ENCODE data around the gene RBM38. TPM values are rescaled to one million over a fixed set of nuclear protein-coding genes. Genes with fewer than 3 reads are reported as not detected.

RBM38 gene
- polyA plus RNA-seq, 1 donor = 72.6 TPM

- no peak for DNase-seq
Measured at GRCh38 chr20:57374931-57375651, 16.1 kb upstream of the RBM38 start.

- no peak for DNase-seq
Measured at GRCh38 chr20:57375652-57376230, 15.5 kb upstream of the RBM38 start.

DNA sequence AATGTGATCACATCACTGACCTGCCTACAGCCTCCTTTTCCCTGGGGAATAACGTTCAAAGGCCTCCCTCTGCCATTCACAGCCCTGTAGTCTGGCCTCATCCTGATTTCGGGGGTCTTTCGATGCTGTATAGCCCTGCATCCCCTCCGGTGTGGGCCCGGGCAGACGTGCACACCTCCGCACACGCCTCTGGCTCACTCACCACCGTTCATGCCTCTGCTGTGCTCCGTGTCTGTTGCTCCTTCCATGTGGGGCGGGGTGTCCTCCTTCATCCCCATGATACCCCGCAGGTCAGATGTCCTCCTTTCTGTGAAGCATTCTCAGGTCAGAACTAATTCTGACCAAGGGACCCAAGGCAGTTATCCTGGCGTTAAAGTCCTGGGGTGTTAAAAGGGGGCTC is 13.8 kb upstream of the RBM38 start:
- no peak for DNase-seq

DNA sequence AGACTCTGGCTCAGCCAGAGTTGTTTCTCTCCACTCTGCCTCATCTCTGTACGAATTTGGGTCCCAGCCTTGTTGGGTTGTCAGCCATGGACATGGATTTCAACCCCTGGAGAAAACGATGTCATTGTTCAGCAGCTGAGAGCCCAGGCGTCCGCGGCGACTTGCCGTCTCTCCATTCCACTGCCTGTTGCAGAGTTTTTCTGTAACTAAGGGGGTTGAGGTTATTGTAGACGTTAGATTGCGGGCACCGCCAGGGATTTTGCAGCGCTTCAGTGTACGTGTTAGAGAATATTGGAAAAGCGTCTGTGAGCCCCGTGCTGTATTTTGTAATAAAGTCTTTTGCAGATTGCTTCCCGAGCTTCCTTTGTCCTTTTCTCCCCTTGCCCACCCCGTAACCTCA is 13.1 kb upstream of the RBM38 start:
- no peak for DNase-seq

GRCh38 chr20:57378646-57379262 is 12.4 kb upstream of the RBM38 start:
- no peak for DNase-seq

DNA sequence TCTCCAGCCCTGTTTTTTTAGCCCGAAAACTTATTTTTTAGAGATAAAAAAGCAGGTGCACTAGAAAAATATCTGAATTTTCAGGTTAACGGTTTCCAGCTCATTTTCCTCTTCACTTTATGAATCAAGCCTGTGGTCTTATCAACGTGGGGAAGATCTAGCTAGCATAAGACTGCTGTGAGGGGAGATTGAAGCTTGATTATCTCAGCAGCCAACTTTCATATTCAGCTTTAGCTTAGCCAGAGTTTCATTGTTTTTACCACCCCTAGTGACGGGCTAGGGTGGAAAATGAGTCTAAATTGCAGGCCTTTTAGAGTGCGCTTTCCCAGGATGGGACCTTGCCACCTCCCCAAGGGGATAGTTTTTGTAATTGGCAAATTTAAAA is 11.9 kb upstream of the RBM38 start:
- no peak for DNase-seq

DNA sequence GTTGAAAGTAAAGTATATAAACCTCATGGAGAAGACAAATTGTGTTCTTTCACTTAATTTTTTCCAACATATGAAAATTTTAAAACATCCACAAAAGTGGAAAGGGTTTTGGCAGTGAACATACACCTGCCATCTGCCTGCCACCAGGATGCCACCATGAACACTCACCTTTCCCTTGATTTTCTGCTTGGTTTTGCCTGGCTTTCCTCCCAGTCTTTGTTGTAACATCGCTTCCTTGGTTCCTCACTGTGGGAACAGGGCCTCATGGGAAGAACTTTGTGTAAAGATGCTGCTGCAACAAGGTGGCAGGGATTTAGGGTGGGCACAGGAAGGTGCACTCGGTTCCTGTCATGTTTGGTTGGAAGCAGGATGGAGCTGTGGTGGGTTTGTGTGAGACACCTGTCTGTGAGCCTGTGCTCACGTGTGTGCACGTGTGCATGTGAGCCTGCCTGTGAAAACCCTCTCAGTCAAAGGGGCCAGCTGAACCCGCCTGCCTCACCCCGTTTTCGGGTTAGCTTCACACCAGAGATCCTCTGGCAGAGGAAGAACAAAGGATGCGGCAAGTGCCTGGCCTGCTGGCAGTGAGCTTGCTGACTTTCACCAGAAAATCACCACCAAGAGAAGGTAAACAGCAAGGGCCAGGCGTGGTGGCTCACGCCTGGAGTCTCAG is 11.0 kb upstream of the RBM38 start:
- DNase-seq = no peak

DNA sequence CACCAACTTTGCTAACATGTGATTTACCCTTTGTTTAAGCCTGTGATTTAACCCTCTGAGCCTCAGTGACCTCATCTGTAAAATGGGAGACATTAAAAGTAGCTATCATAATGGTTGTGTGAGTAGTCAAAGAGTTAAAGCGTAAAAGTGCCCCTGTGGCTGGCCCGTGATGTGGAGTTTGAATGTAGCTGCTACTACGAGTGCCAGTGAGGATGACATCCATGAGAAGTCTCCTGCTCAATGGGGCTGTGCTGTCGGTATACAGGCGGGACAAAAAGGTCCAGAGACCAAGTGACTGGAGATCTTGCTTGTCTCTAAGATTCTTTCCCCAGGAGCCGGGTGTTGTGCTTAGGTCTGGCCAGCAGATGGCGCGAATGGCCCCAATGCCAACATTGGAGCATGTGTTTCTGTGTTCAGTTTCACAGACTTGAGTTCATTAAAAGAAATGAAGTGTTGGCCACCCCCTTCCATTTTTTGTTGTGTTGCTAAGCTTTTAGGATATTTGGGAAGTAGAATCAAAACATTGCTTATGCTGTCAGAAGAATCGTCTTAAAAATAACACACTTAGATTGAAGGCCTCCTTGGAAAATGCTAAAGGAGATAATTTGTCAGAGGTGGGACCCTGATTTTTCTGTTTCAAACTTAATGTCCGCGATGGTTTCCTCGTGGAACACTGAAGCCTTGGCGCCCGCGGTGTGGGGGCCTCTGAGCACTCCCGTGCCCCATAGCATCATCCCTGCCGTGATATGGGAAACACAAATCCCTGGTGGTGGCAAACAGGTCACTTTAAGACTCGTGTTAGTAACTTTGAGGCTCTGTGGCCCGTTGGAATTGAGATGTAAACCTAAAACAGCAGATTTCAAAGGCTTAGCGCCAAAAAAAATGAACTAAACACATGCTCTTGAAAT is 9.3 kb upstream of the RBM38 start:
- DNase-seq = peak; percentile 79

GRCh38 chr20:57382516-57382915 is 8.7 kb upstream of the RBM38 start:
- no peak for DNase-seq

DNA sequence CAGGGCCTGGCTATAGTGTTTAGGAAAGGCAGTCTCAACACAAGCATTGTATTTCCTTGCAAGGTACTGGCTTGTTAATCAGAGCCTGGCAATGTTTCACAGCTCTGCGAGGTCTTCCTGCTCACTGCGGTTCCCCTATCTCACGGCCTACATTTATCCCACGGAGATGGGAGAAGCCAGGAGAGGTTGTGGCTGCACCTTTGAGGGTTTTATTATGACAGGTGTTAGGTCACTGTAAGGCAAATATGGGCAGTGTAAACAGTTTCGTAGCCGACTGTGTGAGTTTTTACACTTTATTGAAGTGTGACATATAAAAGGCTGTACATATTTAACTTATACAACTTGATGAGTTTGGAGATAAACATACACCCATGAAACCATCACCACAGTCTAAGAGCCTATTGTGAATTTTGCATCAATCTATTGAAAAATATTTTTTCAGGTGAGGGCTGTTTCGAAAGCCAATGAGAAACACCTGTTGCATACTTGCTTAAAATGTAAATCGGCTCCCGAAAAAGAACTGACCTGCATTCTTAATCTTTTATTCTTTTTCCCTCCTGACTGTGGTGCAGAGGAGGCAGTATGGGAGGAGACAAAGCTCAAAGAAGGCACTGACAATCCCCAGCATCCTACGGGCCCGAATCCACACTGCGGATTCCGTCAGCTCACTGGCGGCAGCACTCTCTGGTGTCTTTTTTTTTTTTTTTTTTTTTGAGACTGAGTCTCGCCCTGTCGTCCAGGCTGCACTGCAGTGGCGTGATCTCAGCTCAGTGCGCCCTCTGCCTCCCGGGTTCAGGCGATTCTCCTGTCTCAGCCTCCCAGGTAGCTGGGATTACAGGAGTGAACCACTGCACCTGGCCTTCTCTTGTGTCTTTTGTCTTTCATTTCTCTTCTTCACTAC is 7.5 kb upstream of the RBM38 start:
- DNase-seq = no peak

GRCh38 chr20:57384486-57384885 is 6.7 kb upstream of the RBM38 start:
- no peak for DNase-seq

- no peak for DNase-seq
Measured at GRCh38 chr20:57384953-57385761, 6.0 kb upstream of the RBM38 start.

DNA sequence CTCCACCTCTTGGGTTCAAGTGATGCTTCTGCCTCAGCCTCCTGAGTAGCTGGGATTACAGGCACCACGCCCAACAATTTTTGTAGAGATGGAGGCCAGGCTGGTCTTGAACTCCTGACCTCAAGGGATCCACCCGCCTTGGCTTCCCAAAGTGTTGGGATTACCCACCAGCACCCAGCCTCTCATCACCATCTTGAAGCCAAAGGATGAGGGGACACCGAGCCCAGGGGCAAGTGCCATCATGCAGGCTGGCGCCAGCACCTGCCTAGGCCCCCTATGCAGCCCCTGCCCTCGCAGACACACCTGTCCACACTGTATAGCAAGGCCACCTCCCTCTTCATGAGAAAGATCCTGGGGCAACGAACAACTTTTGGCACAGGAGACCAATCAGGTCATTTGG is 5.3 kb upstream of the RBM38 start:
- no peak for DNase-seq

DNA sequence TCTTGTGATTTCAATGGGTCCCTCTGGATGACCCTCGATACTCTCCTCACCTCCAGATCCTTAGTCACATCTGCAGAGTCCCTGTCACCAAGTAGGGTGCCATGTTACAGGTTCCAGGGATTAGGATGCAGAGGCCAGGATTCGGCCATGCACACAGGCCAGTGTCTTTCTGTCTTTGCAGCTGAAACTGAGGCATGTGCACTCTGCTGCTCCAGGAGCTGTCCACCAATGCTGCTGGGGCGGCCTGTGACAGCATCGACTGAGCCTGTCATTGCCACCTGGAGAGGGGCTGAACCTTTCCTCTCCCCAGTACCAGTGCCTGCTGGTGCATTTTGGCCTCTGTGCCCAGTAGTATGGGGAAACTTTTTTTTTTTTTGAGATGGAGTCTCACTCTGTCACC is 4.4 kb upstream of the RBM38 start:
- no peak for DNase-seq

DNA sequence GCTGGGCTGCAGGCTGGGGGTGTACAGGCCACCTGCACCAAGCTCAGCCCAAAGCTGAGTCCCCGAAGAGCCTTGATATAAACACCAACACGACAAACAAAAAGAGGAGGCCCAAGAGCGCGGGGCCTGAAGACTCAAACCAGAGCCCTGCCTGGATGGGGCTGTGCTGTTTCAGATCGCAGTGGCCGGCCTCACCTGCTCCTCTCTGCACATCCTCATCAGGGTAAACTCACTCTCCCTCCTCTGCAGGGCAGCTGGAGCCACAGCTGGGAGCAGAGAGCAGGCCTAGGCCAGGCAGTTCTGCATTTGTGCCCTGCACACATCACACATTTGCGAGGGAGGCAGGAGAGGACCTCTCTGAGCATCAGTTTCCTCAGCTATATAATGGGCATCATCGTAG is 3.7 kb upstream of the RBM38 start:
- no peak for DNase-seq

DNA sequence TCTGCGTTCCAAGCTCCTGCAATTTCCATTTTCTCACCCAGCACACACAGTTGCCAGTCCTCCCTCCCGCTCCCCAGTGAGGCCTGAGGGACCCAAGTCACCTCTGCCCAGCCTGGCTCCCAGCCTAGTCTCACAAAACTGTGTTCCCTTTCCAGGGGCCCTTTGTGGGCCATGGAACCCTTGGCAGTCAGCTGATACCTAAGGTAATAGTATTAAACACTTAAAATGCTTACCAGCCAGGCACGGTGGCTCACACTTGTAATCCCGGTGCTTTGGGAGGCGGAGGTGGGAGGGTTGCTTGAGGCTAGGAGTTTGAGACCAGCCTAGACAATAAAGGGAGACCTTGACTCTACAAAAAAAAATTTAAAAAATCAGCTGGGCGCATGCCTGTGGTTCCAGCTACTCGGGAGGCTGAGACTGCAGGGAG is 3.2 kb upstream of the RBM38 start:
- DNase-seq = no peak

DNA sequence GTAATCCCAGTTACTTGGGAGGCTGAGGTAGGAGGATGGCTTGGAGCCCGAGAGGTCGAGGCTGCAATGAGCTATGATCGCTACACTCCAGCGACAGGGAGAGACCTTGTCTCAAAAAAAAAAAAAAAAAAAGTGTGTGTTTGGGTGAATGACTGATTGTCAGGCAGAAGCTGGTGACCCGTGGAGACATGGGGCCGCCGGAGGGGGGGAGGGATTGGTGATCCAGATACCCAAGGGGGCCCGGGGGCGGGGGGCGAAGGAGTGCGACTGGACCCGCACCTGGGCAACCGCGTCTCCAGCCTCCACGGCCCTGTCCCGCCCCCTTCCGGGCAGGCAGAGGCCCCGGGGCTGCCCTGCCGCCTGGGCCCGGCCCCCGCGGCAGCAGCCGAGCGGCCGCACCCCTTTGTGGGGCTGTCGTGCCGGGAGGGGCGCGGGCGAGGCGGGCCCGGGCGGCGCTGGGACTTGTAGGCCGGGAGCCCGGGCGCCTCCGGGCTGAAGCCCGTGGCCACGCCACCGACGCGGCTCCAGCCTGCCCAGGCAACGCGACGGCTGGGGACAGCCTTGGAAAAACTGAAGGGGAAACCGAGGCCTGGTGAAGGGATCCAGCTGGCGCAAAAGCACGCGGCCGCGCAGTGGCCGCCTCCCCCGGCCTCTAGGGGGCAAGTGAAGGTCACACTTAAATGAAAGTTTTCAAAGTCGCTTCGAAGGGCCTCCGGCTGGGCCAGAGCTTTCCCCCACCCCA is 2.1 kb upstream of the RBM38 start:
- peak; percentile 68 for DNase-seq

DNA sequence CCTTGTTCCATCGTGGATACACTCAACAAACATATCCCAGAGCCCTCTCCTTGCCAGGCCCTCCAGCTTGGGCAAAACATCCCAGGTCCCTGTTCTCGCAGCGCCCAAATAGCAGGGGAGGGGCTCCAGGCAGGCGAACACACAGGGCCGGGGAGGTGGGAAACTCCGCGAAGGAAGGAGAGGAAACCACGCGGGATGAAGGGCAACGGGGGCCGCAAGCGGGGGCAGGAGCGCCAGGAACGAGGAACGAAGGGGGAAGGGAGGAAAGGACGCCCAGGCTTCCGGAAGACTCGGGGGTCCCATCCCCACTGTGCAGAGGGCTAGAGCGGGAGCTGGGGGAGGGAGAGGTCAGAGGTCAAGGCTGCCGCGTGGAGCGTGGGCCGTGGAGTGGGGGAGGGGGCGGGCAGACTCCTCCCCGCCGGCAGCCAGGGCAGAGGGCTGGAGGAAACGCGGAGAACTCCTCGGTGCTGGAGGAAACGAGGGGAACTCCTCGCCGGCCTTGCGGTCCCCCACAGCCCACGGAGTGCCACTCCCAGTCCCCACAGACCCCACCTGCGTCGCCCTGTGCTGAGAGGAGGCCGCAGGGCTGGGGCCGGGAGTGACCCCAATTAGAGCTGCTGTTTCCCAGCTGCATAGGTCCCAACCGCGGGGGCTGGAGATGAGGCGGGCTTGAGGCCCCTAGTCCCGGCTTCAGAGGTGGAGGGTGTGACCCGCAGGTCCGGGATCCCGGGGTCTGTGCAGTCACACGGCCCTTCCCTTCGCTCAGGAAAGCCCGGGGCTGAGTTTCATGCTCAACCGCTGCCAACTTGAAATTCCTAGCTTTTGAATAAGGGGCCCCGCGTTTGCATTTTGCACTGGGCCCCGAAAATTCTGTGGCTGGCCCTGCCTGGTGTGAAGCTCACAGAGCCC is 1.2 kb upstream of the RBM38 start:
- no peak for DNase-seq

Data from hindlimb muscle (tissue), 1 donor.